ENCODE results near the gene ARMS2.

DNA sequence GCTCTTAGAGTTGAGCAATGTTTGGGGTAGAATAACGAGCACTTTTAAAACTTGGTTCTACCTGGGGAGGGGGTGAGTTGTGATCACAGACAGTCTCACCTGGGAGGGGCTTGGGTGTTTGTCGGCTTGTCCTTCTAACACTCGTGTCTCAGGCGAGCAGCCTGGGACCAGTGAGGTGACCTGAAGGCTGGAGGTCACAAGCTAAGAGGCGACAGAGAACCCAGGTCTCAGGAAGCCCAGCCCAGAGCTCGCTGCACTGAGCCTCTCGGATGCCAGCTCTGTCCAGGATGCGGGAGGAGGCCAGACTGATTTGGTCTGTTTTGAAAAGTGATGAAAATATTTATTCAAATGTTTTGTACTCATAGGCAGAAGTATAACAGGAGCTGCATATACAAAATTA lies 18.7 kb downstream of the ARMS2 start:
- TF ChIP-seq, protein P1, sequence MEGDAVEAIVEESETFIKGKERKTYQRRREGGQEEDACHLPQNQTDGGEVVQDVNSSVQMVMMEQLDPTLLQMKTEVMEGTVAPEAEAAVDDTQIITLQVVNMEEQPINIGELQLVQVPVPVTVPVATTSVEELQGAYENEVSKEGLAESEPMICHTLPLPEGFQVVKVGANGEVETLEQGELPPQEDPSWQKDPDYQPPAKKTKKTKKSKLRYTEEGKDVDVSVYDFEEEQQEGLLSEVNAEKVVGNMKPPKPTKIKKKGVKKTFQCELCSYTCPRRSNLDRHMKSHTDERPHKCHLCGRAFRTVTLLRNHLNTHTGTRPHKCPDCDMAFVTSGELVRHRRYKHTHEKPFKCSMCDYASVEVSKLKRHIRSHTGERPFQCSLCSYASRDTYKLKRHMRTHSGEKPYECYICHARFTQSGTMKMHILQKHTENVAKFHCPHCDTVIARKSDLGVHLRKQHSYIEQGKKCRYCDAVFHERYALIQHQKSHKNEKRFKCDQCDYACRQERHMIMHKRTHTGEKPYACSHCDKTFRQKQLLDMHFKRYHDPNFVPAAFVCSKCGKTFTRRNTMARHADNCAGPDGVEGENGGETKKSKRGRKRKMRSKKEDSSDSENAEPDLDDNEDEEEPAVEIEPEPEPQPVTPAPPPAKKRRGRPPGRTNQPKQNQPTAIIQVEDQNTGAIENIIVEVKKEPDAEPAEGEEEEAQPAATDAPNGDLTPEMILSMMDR (IDR thresholded peaks at IDR 0.05) = no peak
- no peak for TF ChIP-seq POLR2A (IDR thresholded peaks at IDR 0.05)
- TF ChIP-seq POLR2AphosphoS5 (IDR thresholded peaks at IDR 0.05) = no peak

Measured in stomach (tissue), 4 donors.